IPS-18c (cell line): ENCODE measurements around the gene PRRT4.

Source experiments
- H3K4me3 ChIP-seq: 2 replicates; pipeline ENCODE4 v1.7.0; 2013; ENCODE audit warnings: low read depth, mild to moderate bottlenecking, low read length, moderate library complexity; ENCODE audit not compliant: insufficient read depth
- H3K9me3 ChIP-seq: one replicate; pipeline ENCODE4 v1.6.1; 2013; ENCODE audit warnings: mild to moderate bottlenecking, low read length, moderate library complexity; ENCODE audit not compliant: control insufficient read depth, insufficient read depth

The PRRT4 gene

DNA sequence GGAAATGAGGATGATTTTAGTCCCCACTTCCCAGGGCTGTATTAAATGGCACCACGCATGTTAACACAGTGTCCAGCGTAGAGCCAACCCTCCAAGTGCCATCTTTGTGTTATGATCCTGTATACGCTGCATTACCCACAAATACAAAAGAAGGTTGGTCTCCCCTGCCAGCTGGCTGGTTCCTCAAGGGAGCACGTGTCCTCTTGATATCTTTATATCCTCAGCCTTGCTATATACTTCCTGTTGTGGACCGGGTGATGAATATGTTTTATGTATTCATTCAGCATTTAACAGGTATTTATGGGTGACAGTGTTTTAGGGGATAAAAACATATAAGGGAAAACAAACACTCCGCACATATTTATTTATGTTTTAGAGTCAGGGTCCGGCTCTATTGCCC lies 23.2 kb upstream of the PRRT4 start:
- Histone ChIP-seq H3K9me3 (no peaks in the 10 kb centered on the region), H3K4me3 (no peak overlapping the region)

DNA sequence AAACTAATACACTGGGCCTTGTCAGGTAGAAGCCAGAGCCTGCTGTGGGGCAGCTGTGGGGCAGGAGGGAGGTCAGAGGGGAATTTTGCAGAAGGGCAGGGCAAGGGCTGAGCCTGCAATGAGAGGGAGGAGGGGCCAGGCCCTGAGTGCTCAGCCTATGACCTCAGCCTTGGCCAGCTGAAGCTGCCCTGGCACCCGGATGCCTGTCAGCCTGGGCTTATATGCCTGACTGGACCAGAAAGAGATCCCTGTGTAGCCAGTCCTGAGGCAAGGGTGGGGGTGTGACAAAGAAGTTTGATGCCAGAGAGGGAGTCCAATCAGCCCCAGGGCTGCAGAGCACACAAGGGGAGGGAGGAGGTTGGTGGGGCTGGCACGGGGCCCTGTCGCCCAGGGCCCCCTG lies 22.3 kb upstream of the PRRT4 start:
- no peak overlapping the region for H3K4me3 ChIP-seq
- no peaks in the 10 kb centered on the region for H3K9me3 ChIP-seq

DNA sequence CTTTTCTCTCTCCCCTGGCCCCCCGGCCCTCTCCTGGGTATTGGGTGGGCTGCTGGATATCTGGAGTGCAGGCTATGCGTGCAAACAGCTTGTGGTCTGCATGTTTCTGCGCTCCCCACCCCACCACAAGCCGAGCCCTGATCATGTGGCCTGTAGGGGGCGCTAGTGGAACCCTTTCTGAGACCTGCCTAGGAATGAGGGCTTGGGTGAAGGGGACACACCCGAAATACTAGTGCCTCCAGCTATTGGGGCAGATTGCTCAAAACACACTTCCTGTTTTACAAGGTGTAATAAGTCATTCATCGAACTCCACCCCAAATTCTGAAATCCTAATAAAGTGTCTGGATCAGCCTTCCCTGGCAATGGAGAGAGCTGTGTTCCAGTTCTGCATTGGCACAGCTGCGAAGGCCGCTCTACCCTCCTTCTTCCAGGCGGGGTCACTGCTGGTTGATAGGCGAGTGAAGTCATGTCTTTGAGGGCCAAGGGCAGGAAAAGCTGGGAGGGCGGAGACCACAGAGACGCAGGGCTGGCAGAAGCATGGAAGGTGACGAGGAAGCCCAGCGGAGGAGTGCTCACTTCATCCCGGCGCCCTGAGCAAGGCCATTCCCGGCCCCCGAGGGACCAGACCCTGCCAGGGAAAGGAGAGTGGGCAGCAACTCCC lies 19.8 kb upstream of the PRRT4 start:
- Histone ChIP-seq H3K9me3 (no peaks in the 10 kb centered on the region), H3K4me3 (no peak overlapping the region)

DNA sequence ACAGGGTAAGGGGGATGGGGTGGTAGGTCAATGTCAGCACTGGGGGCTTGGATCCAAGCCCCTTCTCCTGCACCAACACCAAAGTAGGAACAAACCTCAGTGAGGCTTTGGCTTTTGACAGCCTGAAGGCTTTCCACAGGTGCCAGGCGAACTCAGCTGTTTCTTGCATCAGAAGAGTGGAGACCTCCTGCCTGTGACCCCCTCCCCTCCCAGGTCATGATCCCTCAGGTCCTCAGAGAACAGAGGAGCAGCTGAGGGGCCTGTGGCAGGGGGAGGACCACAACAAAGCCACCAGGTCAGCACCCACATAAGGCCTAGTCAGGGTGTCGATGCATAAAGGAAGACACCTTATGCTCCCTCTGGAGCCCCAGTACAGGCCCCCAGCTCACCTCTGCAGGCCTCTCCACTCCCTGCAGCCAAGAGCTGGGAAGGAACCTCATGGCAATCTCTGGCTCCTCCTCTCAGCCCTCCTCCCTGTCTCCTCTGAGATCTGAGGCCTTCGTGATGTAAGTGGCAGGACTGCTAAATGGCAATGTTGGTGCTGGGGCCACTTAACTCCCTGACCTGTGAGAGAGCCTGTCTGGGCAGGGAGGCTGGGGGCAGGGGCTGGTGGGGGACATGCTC lies 19.1 kb upstream of the PRRT4 start:
- no peak overlapping the region for H3K4me3 ChIP-seq
- H3K9me3 ChIP-seq: no peaks in the 10 kb centered on the region

DNA sequence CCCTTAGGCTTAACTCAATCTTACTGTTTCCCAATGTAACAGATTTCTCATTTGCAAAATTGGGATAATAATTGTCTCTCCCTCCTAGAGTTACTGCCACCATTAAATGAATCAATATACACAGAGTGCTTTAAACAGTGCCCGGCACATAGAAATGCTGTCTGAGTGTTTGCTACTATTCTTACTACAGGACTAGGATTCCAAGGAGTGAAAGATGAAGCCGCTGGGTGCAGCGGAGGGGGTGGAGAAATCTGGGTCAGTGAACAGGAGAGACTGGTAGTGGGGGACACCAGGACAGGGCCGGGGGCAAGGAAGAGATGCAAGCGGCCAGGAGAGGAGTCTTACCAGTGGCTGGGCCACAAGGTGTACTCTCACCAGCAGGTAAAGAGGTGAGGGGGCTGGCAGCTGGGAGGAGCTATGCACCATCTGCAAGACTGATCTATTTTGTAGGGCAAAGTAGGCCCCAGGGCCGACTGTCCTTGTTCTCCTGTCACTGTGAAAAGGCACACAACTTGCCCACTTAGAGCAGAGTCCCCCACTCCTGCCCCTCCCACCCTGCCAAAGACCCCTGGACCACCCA lies 18.5 kb upstream of the PRRT4 start:
- Histone ChIP-seq H3K9me3 (no peaks in the 10 kb centered on the region), H3K4me3 (no peak overlapping the region)

DNA sequence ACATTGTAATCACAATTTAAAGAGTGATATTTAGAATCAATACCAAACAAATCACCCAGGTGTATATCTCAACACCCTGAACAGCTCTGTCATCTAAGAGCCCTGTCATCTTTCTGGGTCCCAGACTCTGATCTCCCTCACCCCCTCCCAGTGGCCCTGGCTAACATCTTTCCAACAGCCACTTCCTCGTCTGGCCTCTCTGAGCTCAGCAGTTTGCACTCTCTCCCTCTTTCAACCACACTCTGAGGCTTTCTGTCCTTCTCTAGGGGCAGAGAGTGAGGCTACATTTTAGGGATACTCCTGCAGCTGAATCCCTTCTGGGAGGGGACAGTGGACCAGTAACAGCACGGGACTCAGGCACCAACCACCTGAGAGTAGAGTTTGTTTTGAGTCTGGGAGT lies 17.1 kb upstream of the PRRT4 start:
- H3K4me3 ChIP-seq: no peak overlapping the region
- H3K9me3 ChIP-seq: no peaks in the 10 kb centered on the region

DNA sequence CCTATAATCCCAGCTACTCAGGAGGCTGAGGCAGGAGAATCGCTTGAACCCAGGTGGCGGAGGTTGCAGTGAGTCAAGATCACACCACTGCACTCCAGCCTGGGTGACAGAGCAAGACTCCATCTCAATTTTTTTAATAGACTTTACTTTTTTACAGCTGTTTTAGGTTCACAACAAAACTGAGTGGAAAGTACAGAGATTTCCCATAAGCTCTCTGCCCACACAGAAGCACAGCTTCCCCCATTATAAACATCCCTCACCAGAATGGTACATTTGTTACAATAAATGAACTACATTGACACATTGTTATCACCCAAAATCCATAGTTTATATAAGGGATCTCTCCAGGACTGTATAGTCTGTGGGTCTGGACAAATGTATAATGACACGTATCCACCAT lies 14.6 kb upstream of the PRRT4 start:
- no peak overlapping the region for H3K4me3 ChIP-seq
- H3K9me3 ChIP-seq: no peaks in the 10 kb centered on the region

DNA sequence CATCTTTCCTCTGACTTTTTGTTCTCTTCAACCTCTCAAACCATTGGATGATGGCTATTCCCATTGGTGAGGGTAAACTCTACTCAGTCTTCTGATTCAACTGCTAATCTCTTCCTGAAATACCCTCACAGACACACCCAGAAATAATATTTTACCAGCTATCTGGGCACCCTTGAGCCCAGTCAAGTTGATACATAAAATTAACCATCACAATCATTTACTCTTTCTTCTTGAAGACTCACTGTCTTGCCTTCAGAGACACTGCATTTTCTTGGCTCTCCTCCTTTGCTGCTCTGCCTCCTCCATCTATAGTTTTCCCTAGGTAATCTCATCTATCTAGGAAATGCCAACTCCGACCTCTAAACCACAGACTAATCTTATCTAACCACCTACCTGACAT lies 12.6 kb upstream of the PRRT4 start:
- no peak overlapping the region for H3K4me3 ChIP-seq
- no peaks in the 10 kb centered on the region for H3K9me3 ChIP-seq

DNA sequence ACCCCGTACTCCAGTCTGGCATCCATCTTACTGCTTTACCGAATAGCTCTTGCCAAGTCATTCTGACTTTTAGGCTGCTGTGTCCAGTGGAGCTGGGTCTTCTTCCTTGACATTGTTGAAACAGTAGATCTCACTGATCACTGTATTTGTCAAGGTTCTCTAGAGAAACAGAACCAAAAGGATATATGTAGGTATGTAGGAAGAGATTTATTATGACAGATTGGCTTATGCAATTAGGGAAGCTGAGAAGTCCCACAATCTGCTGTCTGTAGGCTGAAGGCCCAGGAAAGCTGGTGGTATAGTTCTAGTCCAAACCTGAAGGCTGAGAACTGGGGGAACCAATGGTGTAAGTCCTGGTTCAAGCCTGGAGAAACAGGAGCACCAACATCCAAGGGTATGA lies 12.1 kb upstream of the PRRT4 start:
- Histone ChIP-seq H3K9me3 (no peaks in the 10 kb centered on the region), H3K4me3 (no peak overlapping the region)

DNA sequence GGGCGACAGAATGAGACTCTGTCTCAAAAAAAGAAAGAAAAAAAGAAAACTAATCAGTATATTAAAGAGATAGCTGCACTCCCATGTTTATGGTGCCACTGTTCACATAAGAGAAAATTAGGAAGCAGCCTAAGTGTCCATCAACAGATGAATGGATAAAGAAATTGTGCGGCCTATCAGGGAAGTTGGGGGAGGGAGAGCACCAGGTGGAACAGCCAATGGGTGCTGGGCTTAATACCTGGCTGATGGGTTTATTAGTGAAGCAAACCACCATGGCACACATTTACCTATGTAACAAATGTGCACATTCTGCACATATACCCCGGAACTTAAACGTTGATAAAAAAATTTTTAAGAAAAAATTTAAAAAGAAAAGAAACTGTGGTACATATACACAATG lies 9.0 kb upstream of the PRRT4 start:
- Histone ChIP-seq H3K9me3 (no peaks in the 10 kb centered on the region), H3K4me3 (no peak overlapping the region)

DNA sequence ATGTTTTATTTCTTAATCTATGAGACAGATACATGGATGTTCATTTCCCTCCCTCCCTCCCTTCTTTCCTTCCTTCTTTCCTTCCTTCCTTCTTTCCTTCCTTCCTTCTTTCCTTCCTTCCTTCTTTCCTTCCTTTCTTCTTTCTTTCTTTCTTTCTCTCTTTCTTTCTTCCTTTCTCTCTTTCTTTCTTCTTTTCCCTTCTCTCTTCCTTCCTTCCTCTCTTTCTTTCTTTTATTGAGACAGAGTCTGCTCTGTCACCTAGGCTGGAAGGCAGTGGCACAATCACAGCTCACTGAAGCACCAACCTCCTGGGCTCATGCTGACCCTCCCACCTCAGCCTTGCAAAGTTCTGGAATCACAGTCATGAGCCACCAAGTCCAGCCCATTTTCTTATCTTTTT lies 5.5 kb upstream of the PRRT4 start:
- Histone ChIP-seq H3K9me3 (no peaks in the 10 kb centered on the region), H3K4me3 (no peak overlapping the region)

DNA sequence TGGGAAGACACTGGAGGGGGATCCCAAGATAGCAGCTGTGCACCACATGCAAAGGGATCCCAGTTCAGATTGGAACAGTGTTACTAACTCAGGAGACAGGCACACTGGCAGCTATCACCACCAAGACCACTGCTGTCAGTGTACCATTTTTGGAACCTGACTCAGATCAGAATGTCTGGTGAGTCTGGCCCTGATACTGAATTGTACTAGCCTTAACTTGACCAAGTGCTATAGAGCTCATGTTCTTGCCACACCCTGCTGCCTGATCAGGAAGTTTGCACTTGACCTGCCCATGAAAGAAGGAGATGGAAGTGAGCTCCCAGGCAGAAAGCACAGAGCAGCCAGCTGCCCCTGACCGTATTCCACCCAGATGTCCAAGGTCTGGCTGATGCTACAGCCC lies 4.8 kb upstream of the PRRT4 start:
- Histone ChIP-seq H3K9me3 (no peaks in the 10 kb centered on the region), H3K4me3 (no peak overlapping the region)

DNA sequence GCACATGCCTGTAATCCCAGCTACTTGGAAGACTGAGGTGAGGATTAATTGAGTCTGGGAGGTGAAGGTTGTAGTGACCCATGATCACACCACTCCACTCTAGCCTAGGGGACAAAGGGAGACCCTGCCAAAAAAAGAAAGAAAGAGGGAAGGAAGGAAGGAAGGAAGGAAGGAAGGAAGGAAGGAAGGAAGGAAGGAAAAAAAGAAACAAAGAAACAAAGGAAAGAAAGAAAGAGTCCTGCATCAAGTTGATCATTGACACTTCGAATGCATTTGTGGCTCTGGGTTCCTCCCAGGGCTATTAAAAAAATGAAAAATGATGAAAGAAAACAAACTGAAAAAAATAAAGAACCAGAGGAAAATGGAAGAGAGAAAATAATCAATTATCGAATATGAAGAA lies 3.9 kb upstream of the PRRT4 start:
- H3K9me3 ChIP-seq: no peaks in the 10 kb centered on the region
- H3K4me3 ChIP-seq: no peak overlapping the region

DNA sequence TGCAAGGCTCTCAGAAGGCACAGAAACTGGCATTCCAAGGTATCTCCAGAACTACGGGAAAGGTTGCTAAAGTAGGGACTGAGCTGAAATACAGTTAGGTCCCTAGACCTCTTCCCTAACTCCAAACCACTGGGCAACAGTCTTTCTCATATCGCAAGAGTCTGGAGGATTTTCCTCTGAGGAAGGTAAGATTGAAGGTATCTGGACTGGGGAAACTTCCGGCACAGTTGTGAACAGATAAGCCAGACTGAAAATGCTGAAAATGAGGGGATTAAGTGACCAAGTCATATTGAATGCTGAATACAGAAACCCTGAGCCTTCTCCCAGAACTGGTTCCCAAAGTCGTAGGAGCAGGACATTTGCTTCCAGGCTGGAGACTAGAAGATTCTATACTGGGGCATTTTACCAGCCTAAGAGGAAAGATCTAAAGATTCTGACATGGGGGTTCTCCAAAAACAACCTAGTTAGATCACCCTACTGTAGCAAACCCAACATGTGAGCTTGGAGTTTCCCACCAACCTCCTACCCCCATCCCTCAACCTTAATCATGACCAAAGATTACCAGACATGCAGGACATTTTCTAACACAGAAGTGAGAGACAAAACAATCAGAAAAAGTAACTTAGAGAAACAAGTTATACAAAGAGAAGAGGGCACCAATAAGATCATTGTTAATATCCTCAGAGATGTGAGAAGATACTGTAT lies 2.8 kb upstream of the PRRT4 start:
- Histone ChIP-seq H3K4me3 (no peak overlapping the region), H3K9me3 (no peaks in the 10 kb centered on the region)

DNA sequence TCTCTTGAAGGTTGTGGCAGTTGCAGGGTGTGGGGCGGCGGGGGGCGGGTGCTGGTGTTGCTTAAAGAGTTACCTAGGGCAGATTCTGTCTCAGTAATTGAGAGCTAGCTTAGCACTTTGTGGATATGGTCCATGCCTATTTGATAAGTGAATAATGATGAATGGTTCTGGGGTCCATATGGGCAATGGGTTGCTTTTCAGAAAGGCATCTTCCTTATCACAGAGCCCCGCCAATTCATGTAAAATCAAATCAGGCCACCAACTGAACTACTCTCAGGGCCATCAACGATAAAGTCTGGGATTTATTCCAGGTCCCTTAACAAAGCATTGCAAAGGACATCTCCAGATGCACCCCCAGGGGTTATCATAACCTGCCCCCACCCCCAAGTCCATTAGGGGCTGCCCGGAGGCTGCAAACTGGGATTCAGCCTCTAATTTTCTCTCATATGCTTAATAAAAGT lies 1.8 kb upstream of the PRRT4 start:
- H3K9me3 ChIP-seq: no peaks in the 10 kb centered on the region
- no peak overlapping the region for H3K4me3 ChIP-seq

DNA sequence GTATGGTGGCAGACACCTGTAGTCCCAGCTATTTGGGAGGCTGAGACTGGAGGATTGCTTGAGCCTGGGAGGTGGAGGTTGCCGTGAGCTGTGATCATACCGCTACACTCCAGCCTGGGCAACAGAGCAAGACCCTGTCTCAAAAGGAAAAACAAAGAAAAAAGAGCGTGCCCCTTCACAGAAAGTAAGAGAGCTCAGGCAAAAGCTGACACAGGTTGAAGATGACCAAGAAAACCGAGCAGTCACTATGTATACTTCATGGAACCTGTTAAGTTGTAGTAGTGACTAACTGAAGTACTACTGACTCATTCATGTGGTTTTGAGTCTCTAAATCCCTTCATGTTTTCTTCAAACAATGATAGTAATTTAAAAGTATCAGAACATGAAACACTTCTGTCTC lies 1.2 kb upstream of the PRRT4 start:
- no peak overlapping the region for H3K4me3 ChIP-seq
- no peaks in the 10 kb centered on the region for H3K9me3 ChIP-seq

DNA sequence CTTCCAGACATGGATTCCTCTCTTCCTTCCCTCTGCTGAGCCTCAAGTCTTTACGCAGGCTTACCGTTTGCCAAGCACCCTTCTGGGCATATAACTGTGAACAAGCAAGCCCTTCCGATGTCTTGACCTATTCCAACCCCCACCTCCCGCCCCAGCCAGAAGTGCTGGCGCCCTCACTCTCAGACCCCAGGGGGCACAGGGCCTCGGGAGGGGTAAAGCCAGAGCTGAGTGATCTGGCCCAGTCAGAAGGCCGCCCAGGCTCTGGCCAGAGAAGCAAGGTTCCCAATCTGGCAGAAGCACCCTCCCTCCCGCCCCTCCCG lies 1.2 kb downstream of the PRRT4 start:
- no peaks in the 10 kb centered on the region for H3K9me3 ChIP-seq
- peak overlapping the region; percentile 68 for H3K4me3 ChIP-seq

DNA sequence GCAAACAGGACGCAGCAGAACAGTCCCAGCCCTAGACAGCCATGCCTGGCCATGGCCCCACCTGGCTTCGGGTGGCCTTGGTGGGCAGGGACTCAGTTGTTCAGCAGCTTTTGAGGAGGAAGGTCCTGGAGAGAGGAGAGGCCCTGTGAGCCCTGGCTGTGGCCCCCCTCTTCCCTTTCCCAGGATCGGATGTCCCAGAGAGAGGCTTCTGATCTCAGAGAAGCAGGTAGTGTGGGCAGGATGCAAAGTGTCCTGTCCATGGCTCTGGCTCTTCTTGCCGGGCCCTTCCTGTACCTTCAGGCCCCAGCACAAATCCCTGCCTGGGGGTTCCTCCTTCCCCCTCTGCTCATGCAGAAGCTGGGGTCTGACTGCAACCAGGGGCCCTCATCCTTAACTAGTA lies 1.6 kb downstream of the PRRT4 start:
- peak overlapping the region; percentile 68 for H3K4me3 ChIP-seq

More for the DNA sequence above, 1.6 kb downstream of the PRRT4 start:
- no peaks in the 10 kb centered on the region for H3K9me3 ChIP-seq
